ENCODE measurements around the gene MYOM3.

GRCh38 chr1:24120965-24121364 is 9.0 kb upstream of the MYOM3 start:
- TF ChIP-seq POLR2A (IDR thresholded peaks at IDR 0.05; ENCODE audit: low read depth, low read length) (no peak), PAX5 (IDR thresholded peaks at IDR 0.05; ENCODE audit: insufficient read depth, low read length, severe bottlenecking) (no peak), SPI1 (IDR thresholded peaks at IDR 0.05; ENCODE audit: low read depth, low read length) (no peak), TAF1 (IDR thresholded peaks at IDR 0.05; ENCODE audit: low read depth, low read length) (no peak), POLR2AphosphoS5 (IDR thresholded peaks at IDR 0.05; ENCODE audit: low read depth, low read length) (no peak)

All from GM12891 (cell line).